B cell (primary cell): ENCODE data around the gene MGAT5.

ENCODE experiments used
- EZH2 ChIP-seq: IDR thresholded peaks from 2 replicates; pipeline ENCODE4 v1.6.1; 2012; ENCODE audit warnings: borderline replicate concordance, low read depth, mild to moderate bottlenecking, moderate library complexity, low read length; ENCODE audit not compliant: insufficient read depth, poor library complexity, severe bottlenecking
- TF ChIP-seq, protein P1 (sequence below): fragments of 200-600 bp; IDR thresholded peaks from one replicate; pipeline ENCODE4 v1.8.0; 2022; ENCODE audit warnings: antibody characterized with exemption, mild to moderate bottlenecking

DNA sequence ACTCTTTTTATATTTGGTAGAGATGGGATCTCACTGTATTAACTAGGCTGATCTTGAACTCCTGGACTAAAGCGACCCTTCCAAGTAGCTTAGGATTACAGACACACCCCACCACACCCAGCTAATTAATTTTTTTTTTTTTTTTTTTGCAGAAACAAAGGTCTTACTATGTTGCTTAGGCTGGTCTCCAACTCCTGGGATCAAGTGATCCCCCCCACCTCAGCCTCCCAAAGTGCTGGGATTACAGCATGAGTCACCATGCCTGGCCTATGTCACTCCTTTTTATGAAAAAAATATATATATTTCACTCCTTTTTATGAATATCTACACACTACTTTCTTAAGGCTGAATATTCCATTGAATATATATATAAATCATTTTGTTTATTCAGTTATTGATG is 162.8 kb downstream of the MGAT5 start:
- TF ChIP-seq EZH2 = no peak
- TF ChIP-seq, protein P1, sequence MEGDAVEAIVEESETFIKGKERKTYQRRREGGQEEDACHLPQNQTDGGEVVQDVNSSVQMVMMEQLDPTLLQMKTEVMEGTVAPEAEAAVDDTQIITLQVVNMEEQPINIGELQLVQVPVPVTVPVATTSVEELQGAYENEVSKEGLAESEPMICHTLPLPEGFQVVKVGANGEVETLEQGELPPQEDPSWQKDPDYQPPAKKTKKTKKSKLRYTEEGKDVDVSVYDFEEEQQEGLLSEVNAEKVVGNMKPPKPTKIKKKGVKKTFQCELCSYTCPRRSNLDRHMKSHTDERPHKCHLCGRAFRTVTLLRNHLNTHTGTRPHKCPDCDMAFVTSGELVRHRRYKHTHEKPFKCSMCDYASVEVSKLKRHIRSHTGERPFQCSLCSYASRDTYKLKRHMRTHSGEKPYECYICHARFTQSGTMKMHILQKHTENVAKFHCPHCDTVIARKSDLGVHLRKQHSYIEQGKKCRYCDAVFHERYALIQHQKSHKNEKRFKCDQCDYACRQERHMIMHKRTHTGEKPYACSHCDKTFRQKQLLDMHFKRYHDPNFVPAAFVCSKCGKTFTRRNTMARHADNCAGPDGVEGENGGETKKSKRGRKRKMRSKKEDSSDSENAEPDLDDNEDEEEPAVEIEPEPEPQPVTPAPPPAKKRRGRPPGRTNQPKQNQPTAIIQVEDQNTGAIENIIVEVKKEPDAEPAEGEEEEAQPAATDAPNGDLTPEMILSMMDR = no peak
